ENCODE measurements around the gene BASP1.
"Not testable (repeated sequence)": the region's sequence is repeated elsewhere in the genome, so short reads cannot be mapped to it uniquely, and the experiment has no call there.

Gene BASP1

DNA sequence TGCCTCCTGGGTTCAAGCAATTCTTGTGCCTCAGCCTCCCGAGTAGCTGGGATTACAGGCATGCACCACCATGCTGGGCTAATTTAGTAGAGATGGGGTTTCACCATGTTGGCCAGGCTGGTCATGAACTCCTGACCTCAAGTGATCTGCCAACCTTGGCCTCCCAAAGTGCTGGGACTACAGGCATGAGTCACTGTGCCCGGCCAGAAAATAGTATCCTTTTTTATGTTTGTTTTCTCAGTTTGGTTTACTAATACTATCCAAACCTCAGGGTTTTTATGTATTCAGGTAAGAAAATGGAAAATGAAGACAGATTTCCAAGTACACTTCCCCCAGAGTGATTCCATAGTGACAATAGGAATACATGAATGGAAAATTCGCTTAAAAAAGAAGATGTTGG lies 101.7 kb downstream of the BASP1 start:
- not testable (repeated sequence) for H3K27me3 ChIP-seq (ENCODE audit: control insufficient read depth, insufficient read depth, low read length); H3K27ac ChIP-seq (ENCODE audit: low read depth, low read length); H3K9me3 ChIP-seq (ENCODE audit: control insufficient read depth, insufficient read depth, low read depth, low read length); H3K36me3 ChIP-seq (ENCODE audit: control insufficient read depth, insufficient read depth, low read length); H3K9ac ChIP-seq (ENCODE audit: low read length); H3K4me3 ChIP-seq (ENCODE audit: low read depth, low read length)
- H3K4me1 ChIP-seq (ENCODE audit: control insufficient read depth, insufficient read depth, low read length), result peaks cover 12% of the 10 kb centered on the region

DNA sequence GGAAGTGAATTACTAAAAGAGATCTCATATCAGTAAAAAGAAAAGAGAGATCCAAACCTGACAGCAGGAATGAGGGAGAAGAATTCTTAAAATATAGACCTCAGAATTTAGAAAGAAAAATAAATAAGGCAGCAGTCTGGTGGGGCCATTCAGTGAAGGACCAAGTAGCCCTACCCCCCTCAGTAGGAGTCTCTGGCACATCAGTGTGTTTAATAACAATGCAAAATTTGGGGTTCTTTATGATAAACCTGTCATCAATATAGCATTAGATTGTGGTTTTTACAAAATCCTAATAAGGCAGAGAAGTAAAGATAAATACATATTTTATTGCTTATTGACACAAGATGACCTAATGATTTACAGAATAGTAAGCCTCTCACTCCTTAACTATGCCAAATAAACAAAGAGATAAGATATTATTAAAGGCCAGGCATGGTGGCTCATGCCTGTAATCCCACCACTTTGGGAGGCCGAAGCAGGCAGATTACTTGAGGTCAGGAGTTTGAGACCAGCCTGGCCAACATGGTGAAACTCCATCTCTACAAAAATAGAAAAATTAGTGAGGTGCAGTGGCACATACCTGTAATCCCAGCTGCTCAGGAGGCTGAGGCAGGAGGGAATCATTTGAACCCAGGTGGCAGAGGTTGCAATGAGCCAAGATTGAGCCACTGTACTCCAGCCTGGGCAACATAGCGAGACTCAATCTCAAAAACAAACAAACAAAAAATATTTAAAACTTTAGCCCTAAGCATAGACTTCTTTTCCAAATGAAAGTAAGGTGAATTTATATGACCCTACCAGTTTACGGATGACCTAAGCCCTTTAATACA lies 108.6 kb downstream of the BASP1 start:
- Histone ChIP-seq H3K4me3 (ENCODE audit: low read depth, low read length) (no peak overlapping the region), H3K36me3 (ENCODE audit: control insufficient read depth, insufficient read depth, low read length) (no peaks in the 10 kb centered on the region), H3K9me3 (ENCODE audit: control insufficient read depth, insufficient read depth, low read depth, low read length) (no peaks in the 10 kb centered on the region), H3K4me1 (ENCODE audit: control insufficient read depth, insufficient read depth, low read length) (no peaks in the 10 kb centered on the region), H3K27me3 (ENCODE audit: control insufficient read depth, insufficient read depth, low read length) (no peaks in the 10 kb centered on the region), H3K9ac (ENCODE audit: low read length) (no peak overlapping the region), H3K27ac (ENCODE audit: low read depth, low read length) (no peak overlapping the region)
